ENCODE measurements around the gene TRIM15. TPM values are rescaled to one million over a fixed set of nuclear protein-coding genes. Genes with fewer than 3 reads are reported as not detected.
"Not testable (repeated sequence)": the region's sequence is repeated elsewhere in the genome, so short reads cannot be mapped to it uniquely, and the experiment has no call there.

Gene TRIM15
- total RNA-seq, 1 donor from 2014 or later = not detected

- no peak for DNase-seq (ENCODE audit: low read depth in 2 of 2)
These were observed 35.1 kb downstream of the TRIM15 start for GRCh38 chr6:30198166-30199084.

- DNase-seq (ENCODE audit: low read depth in 2 of 2) = no peak
These were observed 37.4 kb downstream of the TRIM15 start for GRCh38 chr6:30200551-30201281.

- DNase-seq (ENCODE audit: low read depth in 2 of 2) = no peak
These were observed 39.0 kb downstream of the TRIM15 start for GRCh38 chr6:30202366-30202765.

GRCh38 chr6:30204116-30204515 lies 40.8 kb downstream of the TRIM15 start:
- no peak for DNase-seq (ENCODE audit: low read depth in 2 of 2)

GRCh38 chr6:30206152-30206551 lies 42.8 kb downstream of the TRIM15 start:
- no peak for DNase-seq (ENCODE audit: low read depth in 2 of 2)

- DNase-seq (ENCODE audit: low read depth in 2 of 2) = peak; percentile 9 to 20
These were observed 43.7 kb downstream of the TRIM15 start for GRCh38 chr6:30206799-30207618.

GRCh38 chr6:30207619-30208295 lies 44.4 kb downstream of the TRIM15 start:
- peak in 1 of 2 donors; percentile 30 for DNase-seq (ENCODE audit: low read depth in 2 of 2)

- no peak for DNase-seq (ENCODE audit: low read depth in 2 of 2)
These were observed 48.0 kb downstream of the TRIM15 start for GRCh38 chr6:30211306-30211705.

- no peak for DNase-seq (ENCODE audit: low read depth in 2 of 2)
These were observed 48.6 kb downstream of the TRIM15 start for GRCh38 chr6:30211899-30212298.

- peak; percentile 97 to 98 for DNase-seq (ENCODE audit: low read depth in 2 of 2)
These were observed 49.7 kb downstream of the TRIM15 start, which contains the start of gene TRIM26 for GRCh38 chr6:30212865-30213666. TSS of gene TRIM26 (minus strand) at chr6:30213406. CDS start at chr6:30199103, 14,303 bp downstream.

GRCh38 chr6:30213667-30213956 lies 50.3 kb downstream of the TRIM15 start:
- DNase-seq (ENCODE audit: low read depth in 2 of 2) = no peak

GRCh38 chr6:30213957-30214656 lies 50.8 kb downstream of the TRIM15 start:
- DNase-seq (ENCODE audit: low read depth in 2 of 2) = peak; percentile 86 to 88

- DNase-seq (ENCODE audit: low read depth in 2 of 2) = no peak
These were observed 51.3 kb downstream of the TRIM15 start for GRCh38 chr6:30214657-30214982.

GRCh38 chr6:30216096-30216495 lies 52.8 kb downstream of the TRIM15 start:
- no peak for DNase-seq (ENCODE audit: low read depth in 2 of 2)

GRCh38 chr6:30219244-30219643 lies 55.9 kb downstream of the TRIM15 start:
- peak; percentile 57 to 72 for DNase-seq (ENCODE audit: low read depth in 2 of 2)

GRCh38 chr6:30221395-30221794 lies 58.0 kb downstream of the TRIM15 start:
- DNase-seq (ENCODE audit: low read depth in 2 of 2) = not testable (repeated sequence)

GRCh38 chr6:30221956-30222355 lies 58.6 kb downstream of the TRIM15 start:
- DNase-seq (ENCODE audit: low read depth in 2 of 2) = not testable (repeated sequence)

Measured in lung microvascular endothelial cell (primary cell).